Measurements from ENCODE around the gene ZFYVE27.

ZFYVE27 gene

GRCh38 chr10:97703398-97704067 lies 33.4 kb upstream of the ZFYVE27 start:
- TF ChIP-seq, protein P1, sequence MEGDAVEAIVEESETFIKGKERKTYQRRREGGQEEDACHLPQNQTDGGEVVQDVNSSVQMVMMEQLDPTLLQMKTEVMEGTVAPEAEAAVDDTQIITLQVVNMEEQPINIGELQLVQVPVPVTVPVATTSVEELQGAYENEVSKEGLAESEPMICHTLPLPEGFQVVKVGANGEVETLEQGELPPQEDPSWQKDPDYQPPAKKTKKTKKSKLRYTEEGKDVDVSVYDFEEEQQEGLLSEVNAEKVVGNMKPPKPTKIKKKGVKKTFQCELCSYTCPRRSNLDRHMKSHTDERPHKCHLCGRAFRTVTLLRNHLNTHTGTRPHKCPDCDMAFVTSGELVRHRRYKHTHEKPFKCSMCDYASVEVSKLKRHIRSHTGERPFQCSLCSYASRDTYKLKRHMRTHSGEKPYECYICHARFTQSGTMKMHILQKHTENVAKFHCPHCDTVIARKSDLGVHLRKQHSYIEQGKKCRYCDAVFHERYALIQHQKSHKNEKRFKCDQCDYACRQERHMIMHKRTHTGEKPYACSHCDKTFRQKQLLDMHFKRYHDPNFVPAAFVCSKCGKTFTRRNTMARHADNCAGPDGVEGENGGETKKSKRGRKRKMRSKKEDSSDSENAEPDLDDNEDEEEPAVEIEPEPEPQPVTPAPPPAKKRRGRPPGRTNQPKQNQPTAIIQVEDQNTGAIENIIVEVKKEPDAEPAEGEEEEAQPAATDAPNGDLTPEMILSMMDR (IDR thresholded peaks at IDR 0.05; ENCODE audit: extremely low read depth, insufficient read depth, missing control alignments) = no peak
- in situ Hi-C loops (cut with MboI; ENCODE audit: low pct_unique_long_range_greater_than_20kb, low sequenced_read_pairs, unreplicated experiment) = no loop called here

DNA sequence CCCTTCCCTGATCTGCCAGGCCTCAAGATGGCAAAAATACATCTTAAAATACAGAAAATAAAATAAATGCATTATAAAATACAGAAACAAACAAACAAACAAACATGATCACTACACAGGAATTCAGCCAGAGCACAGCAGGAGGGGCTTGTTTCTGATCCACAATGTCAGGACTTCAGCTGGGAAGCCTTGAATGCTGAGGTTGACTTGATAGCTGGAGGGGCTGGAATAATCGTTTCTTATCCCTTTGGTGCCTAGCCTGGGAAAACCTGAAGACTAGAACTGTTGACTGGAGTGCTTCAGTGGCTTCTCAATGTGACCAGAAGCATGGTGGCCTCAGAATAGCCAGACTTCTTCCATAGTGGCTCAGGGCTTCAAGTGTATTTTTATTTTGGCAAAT lies 32.6 kb upstream of the ZFYVE27 start:
- TF ChIP-seq, protein P1 (IDR thresholded peaks at IDR 0.05; ENCODE audit: extremely low read depth, insufficient read depth, missing control alignments) = no peak
- in situ Hi-C loops (cut with MboI; ENCODE audit: low pct_unique_long_range_greater_than_20kb, low sequenced_read_pairs, unreplicated experiment) = no loop called here
- DNase-seq (ENCODE audit: low spot score) = no peak

More at GRCh38 chr10:97703398-97704067, 33.4 kb upstream of the ZFYVE27 start:
- no peak for DNase-seq (ENCODE audit: low spot score)

- in situ Hi-C loops (cut with MboI; ENCODE audit: low pct_unique_long_range_greater_than_20kb, low sequenced_read_pairs, unreplicated experiment) = no loop called here
- TF ChIP-seq, protein P1 (IDR thresholded peaks at IDR 0.05; ENCODE audit: extremely low read depth, insufficient read depth, missing control alignments) = no peak
- DNase-seq (ENCODE audit: low spot score) = no peak
These were observed 31.8 kb upstream of the ZFYVE27 start for GRCh38 chr10:97705006-97705670.

- in situ Hi-C loops (cut with MboI; ENCODE audit: low pct_unique_long_range_greater_than_20kb, low sequenced_read_pairs, unreplicated experiment) = no loop called here
- DNase-seq (ENCODE audit: low spot score) = no peak
These were observed 29.6 kb upstream of the ZFYVE27 start for GRCh38 chr10:97707134-97707861.

DNA sequence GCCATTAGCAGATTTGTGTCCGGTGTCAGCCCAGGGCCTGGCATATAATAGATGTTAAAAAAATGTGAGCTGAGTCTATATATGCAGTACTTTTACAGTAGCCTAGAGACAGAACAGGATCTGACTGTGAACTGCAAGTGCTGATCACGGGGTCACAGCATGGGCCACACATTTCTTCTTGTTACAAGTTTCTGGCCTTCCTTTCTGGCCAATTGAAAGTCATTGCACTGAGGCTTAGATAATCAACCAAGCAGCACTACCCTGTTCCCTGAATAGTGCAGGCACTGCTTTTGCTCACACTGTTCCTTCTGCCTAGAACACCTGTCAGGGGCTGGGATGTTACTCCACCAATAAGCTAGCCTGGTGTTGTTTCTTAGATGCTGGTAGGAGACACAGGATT lies 28.8 kb upstream of the ZFYVE27 start:
- no peak for DNase-seq (ENCODE audit: low spot score)
- TF ChIP-seq, protein P1 (IDR thresholded peaks at IDR 0.05; ENCODE audit: extremely low read depth, insufficient read depth, missing control alignments) = no peak
- in situ Hi-C loops (cut with MboI; ENCODE audit: low pct_unique_long_range_greater_than_20kb, low sequenced_read_pairs, unreplicated experiment) = no loop called here

More at GRCh38 chr10:97707134-97707861, 29.6 kb upstream of the ZFYVE27 start:
- TF ChIP-seq, protein P1 (IDR thresholded peaks at IDR 0.05; ENCODE audit: extremely low read depth, insufficient read depth, missing control alignments) = no peak

DNA sequence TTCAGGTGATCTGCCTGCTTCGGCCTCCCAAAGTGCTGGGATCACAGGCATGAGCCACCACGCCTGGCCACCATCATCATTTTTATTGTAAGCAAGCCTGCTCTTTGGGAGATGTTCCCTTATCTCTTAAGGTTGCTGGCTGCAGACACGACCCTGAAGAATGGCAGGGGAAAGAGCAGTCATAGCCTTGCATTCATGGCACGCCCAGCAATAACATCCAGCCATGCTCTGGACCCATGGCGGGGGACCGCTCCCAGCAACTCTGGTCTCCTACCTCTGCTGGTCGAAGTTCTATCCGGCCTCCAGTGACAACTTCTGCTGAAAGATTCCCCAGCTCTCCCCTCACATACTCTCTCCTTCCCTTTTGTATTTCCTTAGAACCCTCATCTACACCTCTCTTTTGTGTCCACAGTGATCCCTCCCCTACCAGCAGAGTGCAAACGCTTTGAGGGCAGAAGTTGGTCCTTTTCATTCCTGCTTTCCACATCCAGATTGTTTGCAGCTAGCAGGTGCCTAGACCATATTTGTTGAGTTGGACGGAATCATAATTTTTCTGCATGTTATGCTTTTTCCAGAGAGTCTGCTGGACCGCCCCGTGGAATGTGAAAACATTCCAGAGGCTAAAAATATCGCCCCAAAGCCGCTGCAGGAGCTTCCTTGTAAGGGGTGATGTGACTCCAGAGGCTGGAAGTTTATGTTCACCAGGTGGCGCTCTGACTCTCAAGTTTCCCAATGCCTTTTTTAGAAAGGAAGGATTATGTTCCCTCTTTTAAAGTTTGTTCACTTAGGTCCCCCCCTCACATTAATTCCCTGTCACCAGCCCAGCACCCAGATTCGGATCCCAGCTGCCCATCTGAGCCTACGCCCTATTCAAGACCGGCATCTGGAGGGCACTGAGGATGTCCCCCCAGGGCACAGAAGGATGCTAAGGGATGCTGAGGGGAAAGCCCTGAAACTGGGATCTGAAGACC lies 27.7 kb upstream of the ZFYVE27 start:
- TF ChIP-seq, protein P1 (IDR thresholded peaks at IDR 0.05; ENCODE audit: extremely low read depth, insufficient read depth, missing control alignments) = peak; percentile 62
- in situ Hi-C loops (cut with MboI; ENCODE audit: low pct_unique_long_range_greater_than_20kb, low sequenced_read_pairs, unreplicated experiment) = no loop called here
- no peak for DNase-seq (ENCODE audit: low spot score)
